A549 (cell line): ENCODE results near the gene ACIN1. TPM values are rescaled to one million over a fixed set of nuclear protein-coding genes. Genes with fewer than 3 reads are reported as not detected.

Source experiments
- ATAC-seq, 2 experiments: fragments of 200-7000 bp in 1 of 2; fragments of >200 bp in 1 of 2; cut with Nextera tagmentation in 1 of 2; cut with Tn5 transposase in 1 of 2; 3 replicates each; pipeline versions ENCODE4 v1.8.0 to v1.9.1; 2018 to 2020; ENCODE audit warnings: mild to moderate bottlenecking in 1 of 2, moderate library complexity in 1 of 2
- CTCF ChIA-PET: fragments of 300-600 bp; sonication (Branson Sonifier 250); formaldehyde crosslinking; extraction: SDS; loops from one replicate; lab custom pipeline; 2021; ENCODE audit warnings: antibody characterized with exemption, inconsistent platforms; lab: Yijun Ruan, JAX
- POLR2A ChIA-PET: fragments of 350-600 bp; formaldehyde crosslinking; extraction: SDS; loops from one replicate; lab custom pipeline; 2021; ENCODE audit warnings: antibody characterized with exemption, inconsistent platforms; lab: Yijun Ruan, JAX
- DNase-seq, 2 experiments: peaks; one replicate each; pipeline versions ENCODE4 v3.0.0 to v3.0.0-alpha.2; 2011 to 2016; ENCODE audit warnings: low read depth in 1 of 2, low spot score in 1 of 2
- FAIRE-seq: peaks from 2 replicates; lab custom pipeline; 2011; peaks lifted over from hg19 to GRCh38; lab: Jason Lieb, UNC
- H3K27ac ChIP-seq, 2 experiments: fragments of >200 bp; sonication (Bioruptor Twin); formaldehyde crosslinking; 3 replicates each; pipeline ENCODE4 v1.5.1; 2016 to 2017
- H3K4me1 ChIP-seq: fragments of >200 bp; sonication (Bioruptor Twin); formaldehyde crosslinking; 3 replicates; pipeline ENCODE4 v1.6.1; 2016
- H3K4me2 ChIP-seq: fragments of >200 bp; sonication (Bioruptor Twin); formaldehyde crosslinking; 3 replicates; pipeline ENCODE4 v1.6.1; 2016
- H3K4me3 ChIP-seq: fragments of >200 bp; sonication (Bioruptor Twin); formaldehyde crosslinking; 3 replicates; pipeline ENCODE4 v1.5.1; 2016
- H3K9me3 ChIP-seq: fragments of >200 bp; sonication (Bioruptor Twin); formaldehyde crosslinking; 3 replicates; pipeline ENCODE4 v1.6.1; 2016
- CBX2 ChIP-seq: fragments of 200-600 bp; sonication (generic); IDR thresholded peaks from 2 replicates; pipeline ENCODE4 v1.6.1; 2016; ENCODE audit warnings: low read depth, mild to moderate bottlenecking, borderline replicate concordance
- CBX8 ChIP-seq: fragments of 200-600 bp; sonication (generic); IDR thresholded peaks from 2 replicates; pipeline ENCODE4 v1.6.1; 2016
- CHD2 ChIP-seq: fragments of 150-350 bp; IDR thresholded peaks from 2 replicates; pipeline ENCODE4 v1.6.1; 2014; ENCODE audit warnings: low read length; ENCODE audit not compliant: partially characterized antibody
- EHF ChIP-seq: fragments of 250-450 bp; sonication (Bioruptor Pico); IDR thresholded peaks from 2 replicates; pipeline ENCODE4 v1.5.0; 2020; ENCODE audit warnings: mild to moderate bottlenecking
- FOSB ChIP-seq: fragments of 250-450 bp; sonication (Bioruptor Pico); IDR thresholded peaks from 2 replicates; pipeline ENCODE4 v1.5.0; 2020; ENCODE audit warnings: mild to moderate bottlenecking, moderate library complexity
- HDAC2 ChIP-seq: fragments of 200-600 bp; sonication (generic); IDR thresholded peaks from 2 replicates; pipeline ENCODE4 v1.6.1; 2016
- HOXB13 ChIP-seq: fragments of 250-450 bp; sonication (Bioruptor Pico); IDR thresholded peaks from 2 replicates; pipeline ENCODE4 v1.5.0; 2020; ENCODE audit warnings: low read depth, mild to moderate bottlenecking, moderate library complexity
- JUNB ChIP-seq: fragments of >200 bp; sonication (Bioruptor Twin); formaldehyde crosslinking; IDR thresholded peaks from 2 replicates; pipeline ENCODE4 v1.6.1; 2016
- KDM1A ChIP-seq: fragments of 200-600 bp; sonication (generic); IDR thresholded peaks from 2 replicates; pipeline ENCODE4 v1.6.1; 2016; ENCODE audit warnings: low read depth, mild to moderate bottlenecking
- MAFK ChIP-seq: fragments of 450-650 bp; IDR thresholded peaks from 2 replicates; pipeline ENCODE4 v1.6.1; 2014; ENCODE audit not compliant: partially characterized antibody
- PHF8 ChIP-seq: fragments of 200-600 bp; sonication (generic); IDR thresholded peaks from 2 replicates; pipeline ENCODE4 v1.6.1; 2016; ENCODE audit warnings: low read depth, mild to moderate bottlenecking, antibody characterized with exemption, moderate library complexity, borderline replicate concordance
- RAD21 ChIP-seq, 2 experiments: fragments of >200 bp in 1 of 2; sonication (Bioruptor Twin) in 1 of 2; formaldehyde crosslinking in 1 of 2; IDR thresholded peaks in 1 of 2; conservative IDR thresholded peaks in 1 of 2; 2 replicates in 1 of 2; 3 replicates in 1 of 2; pipeline ENCODE4 v1.6.1; 2012 to 2018; ENCODE audit warnings: inconsistent platforms in 1 of 2
- RARB ChIP-seq: fragments of 250-450 bp; sonication (Bioruptor Pico); IDR thresholded peaks from 2 replicates; pipeline ENCODE4 v1.8.0; 2021; ENCODE audit warnings: mild to moderate bottlenecking, moderate library complexity
- RNF2 ChIP-seq: fragments of 200-600 bp; sonication (generic); IDR thresholded peaks from 2 replicates; pipeline ENCODE4 v1.6.1; 2016; ENCODE audit warnings: low read depth, mild to moderate bottlenecking, antibody characterized with exemption, moderate library complexity, borderline replicate concordance
- SMC3 ChIP-seq: fragments of >200 bp; sonication (Bioruptor Twin); formaldehyde crosslinking; IDR thresholded peaks from 3 replicates; pipeline ENCODE4 v1.6.1; 2018; ENCODE audit warnings: inconsistent platforms
- SREBF2 ChIP-seq: fragments of 450-650 bp; IDR thresholded peaks from 2 replicates; pipeline ENCODE4 v1.6.1; 2014; ENCODE audit warnings: mild to moderate bottlenecking, moderate library complexity
- ZFP36 ChIP-seq: fragments of 450-650 bp; IDR thresholded peaks from 2 replicates; pipeline ENCODE4 v1.6.1; 2014; ENCODE audit warnings: borderline replicate concordance; ENCODE audit not compliant: partially characterized antibody
- ZNF302 ChIP-seq: fragments of 250-450 bp; sonication (Bioruptor Pico); IDR thresholded peaks from 2 replicates; pipeline ENCODE4 v1.9.0; 2021; ENCODE audit warnings: inconsistent platforms, mild to moderate bottlenecking, moderate library complexity
- ZSCAN20 ChIP-seq: fragments of 250-450 bp; sonication (Bioruptor Pico); IDR thresholded peaks from 2 replicates; pipeline ENCODE4 v1.8.0; 2022; ENCODE audit warnings: mild to moderate bottlenecking, moderate library complexity
- WGBS: methylation state at CpG from one replicate; pipeline ENCODE4 v1.1.6; 2017; ENCODE audit errors: missing lambda C conversion rate; 5-methylcytosine and 5-hydroxymethylcytosine counted together
- polyA plus RNA-seq, 4 experiments: library from polyadenylated mRNA; depleted of rRNA in 3 of 4; stranded (reverse); fragments of >200 nt; fragmentation: RNase III in 1 of 4; extraction: RNeasy Plus Mini Kit Qiagen cat#74134 plus additional on column Dnase treatment in 1 of 4; gene quantifications; 2 replicates in 3 of 4; 3 replicates in 1 of 4; pipeline ENCODE4 v1.2.3, GENCODE V29; 2011 to 2017
- TF ChIP-seq, protein P1 (sequence below): fragments of >200 bp; sonication (Bioruptor Twin); formaldehyde crosslinking; IDR thresholded peaks from 3 replicates; pipeline ENCODE4 v1.6.1; 2016
- TF ChIP-seq, protein P2 (sequence below): fragments of >200 bp; sonication (Bioruptor Twin); formaldehyde crosslinking; IDR thresholded peaks from 2 replicates; pipeline ENCODE4 v1.6.1; 2016
- TF ChIP-seq, protein P3 (sequence below): fragments of 250-450 bp; sonication (Bioruptor Pico); IDR thresholded peaks from 2 replicates; pipeline ENCODE4 v1.5.0; 2021; ENCODE audit warnings: mild to moderate bottlenecking, moderate library complexity, borderline replicate concordance
- TF ChIP-seq, protein P4 (sequence below): fragments of 200-600 bp; sonication (generic); IDR thresholded peaks from 2 replicates; pipeline ENCODE4 v1.6.1; 2016; ENCODE audit warnings: antibody characterized with exemption, mild to moderate bottlenecking, moderate library complexity

Gene ACIN1
- polyA plus RNA-seq, 2 of the 4 experiments (the other 2 are of a cell fraction): 140 to 147 TPM

DNA sequence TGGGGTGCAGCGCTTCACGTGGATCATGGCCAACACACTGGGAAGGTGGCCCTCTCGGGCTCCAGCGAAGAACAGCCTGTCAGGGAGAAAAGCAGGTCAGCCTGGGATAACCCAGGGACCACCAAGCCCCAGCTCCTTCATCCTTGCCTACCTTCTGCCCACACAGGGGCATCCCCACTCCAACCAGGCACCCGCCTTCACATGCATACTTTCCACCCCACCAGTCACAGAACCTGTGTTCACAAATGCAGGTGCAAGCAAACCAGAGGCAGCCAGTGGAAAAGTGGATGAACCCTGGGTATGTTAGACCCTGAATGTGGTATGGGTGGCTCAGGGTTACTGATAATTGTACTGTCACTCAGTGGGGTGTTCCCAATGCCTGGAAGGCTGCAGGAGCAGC, 36.5 kb upstream of the ACIN1 start:
- no peaks in the 10 kb centered on the region for H3K4me1 ChIP-seq
- TF ChIP-seq EHF (CRISPR knock-in tag) (no peak), KDM1A (no peak), SMC3 (no peak), RNF2 (no peak), CBX2 (no peak), CBX8 (no peak), MAFK (no peak), HOXB13 (CRISPR knock-in tag) (no peak), RARB (CRISPR knock-in tag) (no peak), JUNB (no peak), FOSB (no peak), HDAC2 (no peak), ZNF302 (CRISPR knock-in tag) (no peak), CHD2 (no peak), PHF8 (no peak), ZSCAN20 (CRISPR knock-in tag) (no peak), SREBF2 (no peak)
- TF ChIP-seq, protein P1, sequence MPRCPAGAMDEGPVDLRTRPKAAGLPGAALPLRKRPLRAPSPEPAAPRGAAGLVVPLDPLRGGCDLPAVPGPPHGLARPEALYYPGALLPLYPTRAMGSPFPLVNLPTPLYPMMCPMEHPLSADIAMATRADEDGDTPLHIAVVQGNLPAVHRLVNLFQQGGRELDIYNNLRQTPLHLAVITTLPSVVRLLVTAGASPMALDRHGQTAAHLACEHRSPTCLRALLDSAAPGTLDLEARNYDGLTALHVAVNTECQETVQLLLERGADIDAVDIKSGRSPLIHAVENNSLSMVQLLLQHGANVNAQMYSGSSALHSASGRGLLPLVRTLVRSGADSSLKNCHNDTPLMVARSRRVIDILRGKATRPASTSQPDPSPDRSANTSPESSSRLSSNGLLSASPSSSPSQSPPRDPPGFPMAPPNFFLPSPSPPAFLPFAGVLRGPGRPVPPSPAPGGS: no peak
- TF ChIP-seq, protein P2, sequence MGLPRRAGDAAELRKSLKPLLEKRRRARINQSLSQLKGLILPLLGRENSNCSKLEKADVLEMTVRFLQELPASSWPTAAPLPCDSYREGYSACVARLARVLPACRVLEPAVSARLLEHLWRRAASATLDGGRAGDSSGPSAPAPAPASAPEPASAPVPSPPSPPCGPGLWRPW: no peak
- TF ChIP-seq, all 56 proteins: peak for 0
- no peak overlapping the region for H3K4me3 ChIP-seq
- no peak for FAIRE-seq
- H3K4me2 ChIP-seq: no peak overlapping the region
- ATAC-seq: no peak
- CTCF ChIA-PET: interaction anchor here (0.6 to 24.2 kb wide), 4 partner anchors 11 to 71 kb away, joined by 3 to 848 read pairs (median 21); partner anchors contain the start of gene SLC7A8
- WGBS: 47% methylated on average over 5 of the region's 5 CpGs
- POLR2A ChIA-PET: no interaction called here
- no peak overlapping the region for H3K27ac ChIP-seq
- DNase-seq: no peak
- no peaks in the 10 kb centered on the region for H3K9me3 ChIP-seq

DNA sequence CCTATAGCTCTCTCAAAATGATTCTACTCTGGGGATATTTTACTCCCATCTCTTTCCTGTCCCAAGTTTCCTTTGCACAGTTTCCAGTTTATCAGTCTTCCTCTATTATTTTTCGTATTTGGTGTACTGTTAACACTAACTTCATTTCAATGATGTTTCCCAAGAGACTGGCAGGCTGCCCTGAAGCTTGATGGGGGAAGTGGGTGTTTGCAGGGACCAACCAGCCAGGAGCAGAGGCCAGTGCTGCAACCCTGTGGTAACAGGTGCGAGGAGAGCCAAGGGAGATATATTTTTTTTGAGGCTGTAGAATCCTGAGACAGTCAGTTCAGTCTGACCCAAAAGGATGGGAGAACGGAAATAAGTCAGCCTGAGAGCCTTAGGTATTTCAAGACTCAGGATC, 35.9 kb upstream of the ACIN1 start:
- no peak overlapping the region for H3K27ac ChIP-seq
- WGBS: 35% methylated on average over 3 of the region's 3 CpGs
- no peaks in the 10 kb centered on the region for H3K4me1 ChIP-seq
- H3K9me3 ChIP-seq: no peaks in the 10 kb centered on the region
- no peak overlapping the region for H3K4me3 ChIP-seq
- ATAC-seq (no peak), DNase-seq (no peak), FAIRE-seq (no peak)
- no peak for TF ChIP-seq CBX8
- ChIA-PET POLR2A (interaction anchor here (0.6 kb wide), 1 partner anchor 36 kb away, joined by 3 read pairs; the partner anchor contains the start of gene ACIN1), CTCF (interaction anchor here (0.6 to 24.2 kb wide), 3 partner anchors 10 to 70 kb away, joined by 3 to 848 read pairs (median 39); partner anchors contain the start of gene SLC7A8)
- no peak overlapping the region for H3K4me2 ChIP-seq

DNA sequence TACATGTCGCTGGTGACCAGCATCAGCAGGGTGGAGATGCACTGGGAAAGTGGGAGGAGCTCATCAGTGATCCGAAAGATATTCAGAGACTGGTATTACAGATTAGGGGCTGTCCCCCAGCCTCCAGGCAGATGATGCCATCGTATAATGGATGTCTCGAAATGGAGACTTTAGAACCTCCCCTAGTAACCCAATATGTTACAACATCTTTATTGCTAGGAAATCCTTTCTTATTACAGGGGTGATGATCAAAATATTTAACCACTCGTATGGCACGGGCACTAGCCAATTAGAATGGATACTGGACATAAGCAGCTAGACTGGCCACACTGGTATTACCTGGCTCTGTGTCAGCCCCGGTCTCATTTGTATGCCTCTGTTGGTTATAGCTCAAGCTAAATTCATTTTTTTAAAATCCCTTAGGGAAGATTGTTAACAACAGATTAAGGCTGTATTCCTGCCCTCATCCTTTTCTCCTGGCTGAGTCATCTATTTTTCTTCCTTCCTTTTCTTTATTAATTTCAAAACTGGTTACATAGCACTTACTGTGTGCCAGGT, 34.9 kb upstream of the ACIN1 start:
- DNase-seq (no peak), ATAC-seq (no peak), FAIRE-seq (no peak)
- no peaks in the 10 kb centered on the region for H3K9me3 ChIP-seq
- H3K27ac ChIP-seq: no peak overlapping the region
- WGBS: 55% methylated on average over 7 of the region's 7 CpGs
- TF ChIP-seq, protein P3, sequence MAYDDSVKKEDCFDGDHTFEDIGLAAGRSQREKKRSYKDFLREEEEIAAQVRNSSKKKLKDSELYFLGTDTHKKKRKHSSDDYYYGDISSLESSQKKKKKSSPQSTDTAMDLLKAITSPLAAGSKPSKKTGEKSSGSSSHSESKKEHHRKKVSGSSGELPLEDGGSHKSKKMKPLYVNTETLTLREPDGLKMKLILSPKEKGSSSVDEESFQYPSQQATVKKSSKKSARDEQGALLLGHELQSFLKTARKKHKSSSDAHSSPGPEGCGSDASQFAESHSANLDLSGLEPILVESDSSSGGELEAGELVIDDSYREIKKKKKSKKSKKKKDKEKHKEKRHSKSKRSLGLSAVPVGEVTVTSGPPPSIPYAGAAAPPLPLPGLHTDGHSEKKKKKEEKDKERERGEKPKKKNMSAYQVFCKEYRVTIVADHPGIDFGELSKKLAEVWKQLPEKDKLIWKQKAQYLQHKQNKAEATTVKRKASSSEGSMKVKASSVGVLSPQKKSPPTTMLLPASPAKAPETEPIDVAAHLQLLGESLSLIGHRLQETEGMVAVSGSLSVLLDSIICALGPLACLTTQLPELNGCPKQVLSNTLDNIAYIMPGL (CRISPR knock-in tag): no peak
- no peak for TF ChIP-seq CBX2
- TF ChIP-seq, protein P4, sequence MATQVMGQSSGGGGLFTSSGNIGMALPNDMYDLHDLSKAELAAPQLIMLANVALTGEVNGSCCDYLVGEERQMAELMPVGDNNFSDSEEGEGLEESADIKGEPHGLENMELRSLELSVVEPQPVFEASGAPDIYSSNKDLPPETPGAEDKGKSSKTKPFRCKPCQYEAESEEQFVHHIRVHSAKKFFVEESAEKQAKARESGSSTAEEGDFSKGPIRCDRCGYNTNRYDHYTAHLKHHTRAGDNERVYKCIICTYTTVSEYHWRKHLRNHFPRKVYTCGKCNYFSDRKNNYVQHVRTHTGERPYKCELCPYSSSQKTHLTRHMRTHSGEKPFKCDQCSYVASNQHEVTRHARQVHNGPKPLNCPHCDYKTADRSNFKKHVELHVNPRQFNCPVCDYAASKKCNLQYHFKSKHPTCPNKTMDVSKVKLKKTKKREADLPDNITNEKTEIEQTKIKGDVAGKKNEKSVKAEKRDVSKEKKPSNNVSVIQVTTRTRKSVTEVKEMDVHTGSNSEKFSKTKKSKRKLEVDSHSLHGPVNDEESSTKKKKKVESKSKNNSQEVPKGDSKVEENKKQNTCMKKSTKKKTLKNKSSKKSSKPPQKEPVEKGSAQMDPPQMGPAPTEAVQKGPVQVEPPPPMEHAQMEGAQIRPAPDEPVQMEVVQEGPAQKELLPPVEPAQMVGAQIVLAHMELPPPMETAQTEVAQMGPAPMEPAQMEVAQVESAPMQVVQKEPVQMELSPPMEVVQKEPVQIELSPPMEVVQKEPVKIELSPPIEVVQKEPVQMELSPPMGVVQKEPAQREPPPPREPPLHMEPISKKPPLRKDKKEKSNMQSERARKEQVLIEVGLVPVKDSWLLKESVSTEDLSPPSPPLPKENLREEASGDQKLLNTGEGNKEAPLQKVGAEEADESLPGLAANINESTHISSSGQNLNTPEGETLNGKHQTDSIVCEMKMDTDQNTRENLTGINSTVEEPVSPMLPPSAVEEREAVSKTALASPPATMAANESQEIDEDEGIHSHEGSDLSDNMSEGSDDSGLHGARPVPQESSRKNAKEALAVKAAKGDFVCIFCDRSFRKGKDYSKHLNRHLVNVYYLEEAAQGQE: no peak
- TF ChIP-seq RAD21 (conservative IDR thresholded peaks at IDR 0.05 in 1 of 2, IDR thresholded peaks at IDR 0.05 in 1 of 2): no peak
- no peak for TF ChIP-seq ZFP36
- TF ChIP-seq ZSCAN20 (CRISPR knock-in tag): no peak
- H3K4me3 ChIP-seq: no peak overlapping the region
- H3K4me2 ChIP-seq: no peak overlapping the region
- CTCF ChIA-PET: interaction anchor here (0.9 to 24.2 kb wide), 7 partner anchors 9 to 252 kb away, joined by 3 to 848 read pairs (median 4); partner anchors contain the start of gene SLC7A8
- H3K4me1 ChIP-seq: no peaks in the 10 kb centered on the region
- POLR2A ChIA-PET: no interaction called here
